ENCODE data around the gene KLK15.

KLK15 gene

GRCh38 chr19:50819636-50820035 lies 13.7 kb downstream of the KLK15 start:
- no peaks in the 10 kb centered on the region for H3K36me3 ChIP-seq (ENCODE audit: insufficient read depth, low read length)
- no peak overlapping the region for H2AFZ ChIP-seq (ENCODE audit: low read length)
- H3K4me1 ChIP-seq (ENCODE audit: insufficient read depth, low read length, severe bottlenecking): peaks cover 12% of the 10 kb centered on the region
- H3K79me2 ChIP-seq (ENCODE audit: insufficient read depth, low read length): no peaks in the 10 kb centered on the region
- H3K27me3 ChIP-seq (ENCODE audit: insufficient read depth, low read length): peaks cover 5% of the 10 kb centered on the region; the same call in 1 of the 2 replicates
- no peaks in the 10 kb centered on the region for H3F3A ChIP-seq (ENCODE audit: insufficient read depth, low read length)
- no peak overlapping the region for H3K4me3 ChIP-seq (ENCODE audit: low read depth, low read length, poor library complexity, severe bottlenecking)
- H4K20me1 ChIP-seq (ENCODE audit: insufficient read depth, low read length): no peaks in the 10 kb centered on the region
- H3K9me2 ChIP-seq (ENCODE audit: low read depth, low read length): no peaks in the 10 kb centered on the region
- H3K9ac ChIP-seq (ENCODE audit: low read length): no peak overlapping the region
- no peak overlapping the region for H3K4me2 ChIP-seq (ENCODE audit: low read length)
- H3K9me3 ChIP-seq (ENCODE audit: low read length): no peaks in the 10 kb centered on the region
- H3K27ac ChIP-seq (ENCODE audit: low read depth, low read length, poor library complexity, severe bottlenecking): no peak overlapping the region
- TF ChIP-seq EZH2 (IDR thresholded peaks at IDR 0.05; ENCODE audit: borderline replicate concordance, low read length) (no peak), CTCF (IDR thresholded peaks at IDR 0.05; ENCODE audit: low read length) (no peak)

- TF ChIP-seq CTCF (IDR thresholded peaks at IDR 0.05; ENCODE audit: low read length): no peak
- no peak for TF ChIP-seq EZH2 (IDR thresholded peaks at IDR 0.05; ENCODE audit: borderline replicate concordance, low read length)
- no peaks in the 10 kb centered on the region for H3K9me3 ChIP-seq (ENCODE audit: low read length)
- no peak overlapping the region for H3K4me3 ChIP-seq (ENCODE audit: low read depth, low read length, poor library complexity, severe bottlenecking)
- H3K36me3 ChIP-seq (ENCODE audit: insufficient read depth, low read length): no peaks in the 10 kb centered on the region
- H3F3A ChIP-seq (ENCODE audit: insufficient read depth, low read length): no peaks in the 10 kb centered on the region
- no peaks in the 10 kb centered on the region for H3K9me2 ChIP-seq (ENCODE audit: low read depth, low read length)
- no peak overlapping the region for H3K4me2 ChIP-seq (ENCODE audit: low read length)
- H3K79me2 ChIP-seq (ENCODE audit: insufficient read depth, low read length): no peaks in the 10 kb centered on the region
- H3K27ac ChIP-seq (ENCODE audit: low read depth, low read length, poor library complexity, severe bottlenecking): no peak overlapping the region
- peaks cover 5% of the 10 kb centered on the region; the same call in 1 of the 2 replicates for H3K27me3 ChIP-seq (ENCODE audit: insufficient read depth, low read length)
- peaks cover 12% of the 10 kb centered on the region for H3K4me1 ChIP-seq (ENCODE audit: insufficient read depth, low read length, severe bottlenecking)
- H4K20me1 ChIP-seq (ENCODE audit: insufficient read depth, low read length): no peaks in the 10 kb centered on the region
- H3K9ac ChIP-seq (ENCODE audit: low read length): no peak overlapping the region
- no peak overlapping the region for H2AFZ ChIP-seq (ENCODE audit: low read length)
These were observed 14.4 kb downstream of the KLK15 start for GRCh38 chr19:50818859-50819472.

- H3K27me3 ChIP-seq (ENCODE audit: insufficient read depth, low read length): peaks cover 5% of the 10 kb centered on the region; the same call in 1 of the 2 replicates
- no peaks in the 10 kb centered on the region for H3K9me3 ChIP-seq (ENCODE audit: low read length)
- H3K27ac ChIP-seq (ENCODE audit: low read depth, low read length, poor library complexity, severe bottlenecking): no peak overlapping the region
- peak overlapping the region; percentile 76 for H3K4me2 ChIP-seq (ENCODE audit: low read length)
- peak overlapping the region; percentile 48; the same call in 1 of the 2 replicates for H3K9ac ChIP-seq (ENCODE audit: low read length)
- H3K79me2 ChIP-seq (ENCODE audit: insufficient read depth, low read length): no peaks in the 10 kb centered on the region
- no peak for TF ChIP-seq CTCF (IDR thresholded peaks at IDR 0.05; ENCODE audit: low read length)
- no peak for TF ChIP-seq EZH2 (IDR thresholded peaks at IDR 0.05; ENCODE audit: borderline replicate concordance, low read length)
- H2AFZ ChIP-seq (ENCODE audit: low read length): no peak overlapping the region
- H3K4me1 ChIP-seq (ENCODE audit: insufficient read depth, low read length, severe bottlenecking): peaks cover 12% of the 10 kb centered on the region
- H4K20me1 ChIP-seq (ENCODE audit: insufficient read depth, low read length): no peaks in the 10 kb centered on the region
- H3K9me2 ChIP-seq (ENCODE audit: low read depth, low read length): no peaks in the 10 kb centered on the region
- peak overlapping the region; percentile 66 for H3K4me3 ChIP-seq (ENCODE audit: low read depth, low read length, poor library complexity, severe bottlenecking)
- H3K36me3 ChIP-seq (ENCODE audit: insufficient read depth, low read length): no peaks in the 10 kb centered on the region
- H3F3A ChIP-seq (ENCODE audit: insufficient read depth, low read length): no peaks in the 10 kb centered on the region
These were observed 15.2 kb downstream of the KLK15 start for GRCh38 chr19:50817941-50818858.
